ENCODE measurements around the gene PHOX2A.

DNA sequence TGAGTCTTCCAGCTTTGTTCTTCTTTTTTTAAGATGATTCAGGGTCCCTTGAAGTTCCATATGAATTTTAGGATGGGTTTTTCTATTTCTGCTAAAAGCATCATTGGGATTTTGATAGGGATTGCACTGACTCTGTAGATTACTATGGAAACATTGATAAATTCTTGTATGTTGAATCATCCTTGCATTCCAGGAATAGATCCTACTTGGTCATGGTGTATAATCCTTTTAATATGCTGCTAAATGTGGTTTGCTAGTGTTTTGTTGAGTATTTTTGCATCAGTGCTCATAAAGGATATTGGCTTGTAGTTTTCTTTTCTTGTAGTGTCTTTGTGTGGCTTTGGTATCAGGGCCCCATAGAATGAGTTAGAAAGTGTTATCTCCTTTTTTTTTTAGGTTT lies 34.9 kb upstream of the PHOX2A start:
- no peak for TF ChIP-seq EZH2 (IDR thresholded peaks at IDR 0.05; ENCODE audit: insufficient read depth, low read length)
- TF ChIP-seq, protein P1, sequence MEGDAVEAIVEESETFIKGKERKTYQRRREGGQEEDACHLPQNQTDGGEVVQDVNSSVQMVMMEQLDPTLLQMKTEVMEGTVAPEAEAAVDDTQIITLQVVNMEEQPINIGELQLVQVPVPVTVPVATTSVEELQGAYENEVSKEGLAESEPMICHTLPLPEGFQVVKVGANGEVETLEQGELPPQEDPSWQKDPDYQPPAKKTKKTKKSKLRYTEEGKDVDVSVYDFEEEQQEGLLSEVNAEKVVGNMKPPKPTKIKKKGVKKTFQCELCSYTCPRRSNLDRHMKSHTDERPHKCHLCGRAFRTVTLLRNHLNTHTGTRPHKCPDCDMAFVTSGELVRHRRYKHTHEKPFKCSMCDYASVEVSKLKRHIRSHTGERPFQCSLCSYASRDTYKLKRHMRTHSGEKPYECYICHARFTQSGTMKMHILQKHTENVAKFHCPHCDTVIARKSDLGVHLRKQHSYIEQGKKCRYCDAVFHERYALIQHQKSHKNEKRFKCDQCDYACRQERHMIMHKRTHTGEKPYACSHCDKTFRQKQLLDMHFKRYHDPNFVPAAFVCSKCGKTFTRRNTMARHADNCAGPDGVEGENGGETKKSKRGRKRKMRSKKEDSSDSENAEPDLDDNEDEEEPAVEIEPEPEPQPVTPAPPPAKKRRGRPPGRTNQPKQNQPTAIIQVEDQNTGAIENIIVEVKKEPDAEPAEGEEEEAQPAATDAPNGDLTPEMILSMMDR (IDR thresholded peaks at IDR 0.05; ENCODE audit: insufficient read depth, low read depth, low read length) = no peak
